Fibroblast of mammary gland (primary cell): ENCODE measurements around the gene GRID2.
"Not testable (repeated sequence)": the region's sequence is repeated elsewhere in the genome, so short reads cannot be mapped to it uniquely, and the experiment has no call there.

ENCODE experiments used
- DNase-seq: peaks from one replicate; pipeline ENCODE4 v3.0.0-alpha.2; 2010; ENCODE audit warnings: low read depth
- H3K4me3 ChIP-seq: 2 replicates; pipeline ENCODE4 v1.5.1; 2011; ENCODE audit warnings: low read depth, mild to moderate bottlenecking, low read length, moderate library complexity; ENCODE audit not compliant: control insufficient read depth
- CTCF ChIP-seq: conservative IDR thresholded peaks from 2 replicates; pipeline ENCODE4 v1.5.1; 2011; ENCODE audit warnings: low read depth, low read length, inconsistent platforms; ENCODE audit not compliant: control insufficient read depth, insufficient read depth

The GRID2 gene

GRCh38 chr4:93342738-93343137, 1039.0 kb downstream of the GRID2 start:
- TF ChIP-seq CTCF, result no peak

GRCh38 chr4:93346840-93347239, 1043.1 kb downstream of the GRID2 start:
- no peak for DNase-seq
- TF ChIP-seq CTCF, result no peak
- no peak overlapping the region for H3K4me3 ChIP-seq

More at GRCh38 chr4:93342738-93343137, 1039.0 kb downstream of the GRID2 start:
- H3K4me3 ChIP-seq, result no peak overlapping the region
- DNase-seq, result no peak

DNA sequence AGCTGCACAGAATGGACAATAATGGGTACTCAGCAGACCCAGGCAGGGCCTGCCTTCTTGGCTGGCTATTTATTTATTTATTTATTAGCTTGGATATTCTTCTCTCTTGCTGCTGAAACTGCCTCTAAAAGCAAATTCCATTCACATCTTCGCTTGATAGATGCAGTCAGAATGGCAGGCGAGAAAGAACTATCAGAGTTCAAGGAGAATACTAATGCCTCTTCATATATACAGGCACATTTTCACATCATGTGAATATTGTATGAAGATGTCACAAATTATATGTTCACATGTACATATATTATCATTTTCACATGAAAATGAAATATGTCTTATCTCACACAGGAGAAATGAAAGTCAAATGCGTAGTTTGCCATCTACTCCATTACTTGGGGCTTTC, 1045.1 kb downstream of the GRID2 start:
- no peak for DNase-seq
- H3K4me3 ChIP-seq, result no peak overlapping the region
- TF ChIP-seq CTCF, result no peak

GRCh38 chr4:93351846-93352245, 1048.1 kb downstream of the GRID2 start:
- no peak for TF ChIP-seq CTCF
- no peak overlapping the region for H3K4me3 ChIP-seq
- no peak for DNase-seq

DNA sequence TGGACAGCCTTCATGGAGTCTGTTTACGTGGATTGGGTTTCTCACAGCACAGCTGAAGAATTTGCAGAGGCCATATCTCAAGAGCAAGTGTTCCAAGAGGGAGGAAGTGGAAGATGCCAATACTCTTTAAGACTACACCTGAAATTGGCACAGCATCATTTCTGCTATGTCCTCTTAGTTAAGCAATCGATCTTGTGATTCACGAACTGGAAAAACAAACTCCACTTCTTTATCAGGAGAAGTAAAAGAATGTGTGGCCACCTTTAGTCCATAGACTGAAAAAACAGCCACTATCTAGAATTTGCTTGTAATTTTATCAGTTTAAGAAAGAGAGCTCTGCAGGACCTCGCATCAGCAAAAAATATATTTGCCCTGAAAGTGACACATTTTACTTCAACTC, 1051.6 kb downstream of the GRID2 start:
- no peak overlapping the region for H3K4me3 ChIP-seq
- TF ChIP-seq CTCF, result no peak
- DNase-seq, result no peak

- TF ChIP-seq CTCF, result no peak
- DNase-seq, result no peak
- no peak overlapping the region for H3K4me3 ChIP-seq
These were observed 1055.8 kb downstream of the GRID2 start for GRCh38 chr4:93359586-93359985.

GRCh38 chr4:93366169-93366755, 1062.5 kb downstream of the GRID2 start:
- H3K4me3 ChIP-seq, DNase-seq: not testable (repeated sequence)
